Cardiac fibroblast (primary cell): Measurements from ENCODE around the gene KIRREL3.
A peak's percentile ranks its signal among the peaks of the same experiment; 100 is the strongest.

Experiments
- DNase-seq, 2 donors: peaks; one replicate each; pipeline versions ENCODE4 v3.0.0 to v3.0.0-alpha.2; 2010; ENCODE audit warnings: low read depth in 2 of 2
- H3K4me3 ChIP-seq, 2 donors: replicated peaks in 1 of 2; 1 replicate in 1 of 2; 2 replicates in 1 of 2; pipeline ENCODE4 v1.5.1; 2011; ENCODE audit warnings: low read depth in 2 of 2, low read length in 2 of 2, mild to moderate bottlenecking in 2 of 2, moderate library complexity in 1 of 2
- TF ChIP-seq, protein P1 (sequence below): IDR thresholded peaks from one replicate; pipeline ENCODE4 v1.5.1; 2011; ENCODE audit warnings: low read depth, mild to moderate bottlenecking, low read length, inconsistent platforms

The KIRREL3 gene

DNA sequence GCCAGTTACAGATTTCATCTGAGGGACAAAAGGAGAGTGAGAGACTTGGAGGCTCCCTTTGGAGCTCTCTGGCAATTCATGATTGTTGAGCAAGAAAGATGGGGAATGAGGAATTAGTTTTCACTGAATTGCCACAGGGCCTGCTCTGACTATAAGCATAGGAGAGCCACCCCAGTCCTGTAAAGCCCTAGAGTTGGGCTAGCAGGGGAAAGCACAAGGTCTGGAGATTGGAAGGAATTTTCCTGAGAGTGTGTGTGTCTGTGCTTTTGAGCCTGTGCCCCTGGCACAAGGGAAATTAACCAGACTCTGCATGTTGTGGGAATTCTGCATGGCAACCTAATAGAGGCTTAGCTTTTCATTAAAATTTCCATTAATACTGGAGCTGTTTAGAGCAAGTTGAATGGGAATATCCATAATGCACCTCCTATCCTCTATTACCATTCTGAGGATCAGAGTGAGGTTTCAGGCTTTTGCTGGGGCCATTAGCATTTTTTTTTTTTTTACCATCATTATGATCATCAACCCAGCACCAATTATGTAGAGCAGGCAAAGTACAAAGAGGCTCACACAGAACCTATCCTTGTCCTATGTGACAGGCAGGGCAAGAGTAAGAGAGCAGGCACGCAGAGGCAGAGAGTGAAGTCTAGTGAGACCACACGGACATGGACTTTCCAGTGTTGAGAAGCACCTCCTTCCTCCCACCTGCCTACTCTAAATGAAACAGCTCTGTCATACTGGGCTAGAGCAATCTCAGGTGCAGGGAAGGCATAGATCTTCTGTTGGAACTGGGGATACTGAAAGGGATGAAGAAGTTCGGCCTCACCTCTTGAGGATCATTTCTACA lies 336.6 kb downstream of the KIRREL3 start:
- TF ChIP-seq, protein P1, sequence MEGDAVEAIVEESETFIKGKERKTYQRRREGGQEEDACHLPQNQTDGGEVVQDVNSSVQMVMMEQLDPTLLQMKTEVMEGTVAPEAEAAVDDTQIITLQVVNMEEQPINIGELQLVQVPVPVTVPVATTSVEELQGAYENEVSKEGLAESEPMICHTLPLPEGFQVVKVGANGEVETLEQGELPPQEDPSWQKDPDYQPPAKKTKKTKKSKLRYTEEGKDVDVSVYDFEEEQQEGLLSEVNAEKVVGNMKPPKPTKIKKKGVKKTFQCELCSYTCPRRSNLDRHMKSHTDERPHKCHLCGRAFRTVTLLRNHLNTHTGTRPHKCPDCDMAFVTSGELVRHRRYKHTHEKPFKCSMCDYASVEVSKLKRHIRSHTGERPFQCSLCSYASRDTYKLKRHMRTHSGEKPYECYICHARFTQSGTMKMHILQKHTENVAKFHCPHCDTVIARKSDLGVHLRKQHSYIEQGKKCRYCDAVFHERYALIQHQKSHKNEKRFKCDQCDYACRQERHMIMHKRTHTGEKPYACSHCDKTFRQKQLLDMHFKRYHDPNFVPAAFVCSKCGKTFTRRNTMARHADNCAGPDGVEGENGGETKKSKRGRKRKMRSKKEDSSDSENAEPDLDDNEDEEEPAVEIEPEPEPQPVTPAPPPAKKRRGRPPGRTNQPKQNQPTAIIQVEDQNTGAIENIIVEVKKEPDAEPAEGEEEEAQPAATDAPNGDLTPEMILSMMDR: no peak
- H3K4me3 ChIP-seq: no peak overlapping the region
- no peak for DNase-seq

DNA sequence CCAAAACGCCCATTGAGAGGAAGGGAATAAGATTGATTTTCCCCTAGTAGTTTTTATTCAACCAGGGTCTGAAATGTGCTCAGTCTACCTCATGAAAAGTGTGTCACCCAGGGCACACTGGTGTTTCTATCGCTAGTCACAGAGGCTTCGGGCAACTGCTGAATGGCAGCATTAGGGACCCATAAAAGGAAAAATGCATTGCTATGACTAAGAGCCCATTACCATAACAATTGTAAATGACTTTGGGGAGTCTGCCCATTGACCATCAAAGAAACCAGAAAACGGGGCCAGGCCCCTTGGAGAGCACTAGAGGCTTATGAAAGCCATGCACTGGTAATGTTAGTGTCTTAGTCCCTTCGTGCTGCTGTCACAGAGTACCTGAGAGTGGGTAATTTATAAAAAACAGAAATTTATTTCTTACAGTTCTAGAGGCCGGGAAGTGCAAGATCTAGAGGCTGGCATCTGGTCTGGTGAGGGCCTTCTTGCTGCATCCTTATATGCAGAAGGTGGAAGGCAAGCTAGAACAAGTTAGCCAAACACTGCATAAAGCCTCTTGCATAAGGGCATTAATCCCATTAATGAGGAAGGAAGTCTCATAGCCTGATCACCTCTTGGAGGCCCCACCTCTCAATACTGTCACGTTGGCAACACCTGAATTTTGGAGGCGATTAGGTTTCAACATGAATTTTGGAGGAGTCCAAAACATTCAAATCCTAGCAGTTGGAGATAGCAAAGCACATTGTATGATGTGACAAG lies 338.4 kb downstream of the KIRREL3 start:
- no peak overlapping the region for H3K4me3 ChIP-seq
- TF ChIP-seq, protein P1: no peak
- no peak for DNase-seq

DNA sequence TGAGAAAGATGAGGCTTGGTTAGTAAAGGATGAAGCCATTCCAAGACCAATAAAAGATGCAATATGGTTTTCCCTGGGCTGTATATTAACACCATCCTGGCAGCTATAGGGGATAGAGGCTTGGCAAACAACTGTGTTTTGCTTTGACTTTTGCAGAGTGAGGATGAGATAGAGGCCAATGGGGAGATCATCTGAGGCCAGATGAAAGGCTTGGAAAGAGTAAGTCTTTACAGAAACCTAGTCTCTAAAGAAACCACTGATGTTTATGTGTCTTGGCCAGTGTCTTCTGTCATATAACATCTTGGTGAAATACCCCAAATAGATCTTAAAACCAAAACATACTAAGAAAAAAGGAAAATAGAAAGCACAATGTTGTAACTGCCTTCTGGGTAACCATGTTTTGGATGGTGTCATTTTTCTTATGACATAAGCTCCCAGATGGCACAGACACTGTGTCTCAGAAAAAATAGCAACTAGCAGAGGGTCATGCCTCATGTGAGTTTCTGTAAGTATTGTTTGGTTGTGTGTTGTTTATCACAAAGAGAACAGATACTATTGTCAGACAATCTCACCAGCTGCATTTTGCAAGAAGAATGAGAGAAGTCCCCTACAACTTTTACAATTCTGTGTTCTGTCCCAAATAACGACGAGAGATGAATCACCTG lies 339.7 kb downstream of the KIRREL3 start:
- TF ChIP-seq, protein P1: no peak
- DNase-seq: no peak
- H3K4me3 ChIP-seq: no peak overlapping the region

DNA sequence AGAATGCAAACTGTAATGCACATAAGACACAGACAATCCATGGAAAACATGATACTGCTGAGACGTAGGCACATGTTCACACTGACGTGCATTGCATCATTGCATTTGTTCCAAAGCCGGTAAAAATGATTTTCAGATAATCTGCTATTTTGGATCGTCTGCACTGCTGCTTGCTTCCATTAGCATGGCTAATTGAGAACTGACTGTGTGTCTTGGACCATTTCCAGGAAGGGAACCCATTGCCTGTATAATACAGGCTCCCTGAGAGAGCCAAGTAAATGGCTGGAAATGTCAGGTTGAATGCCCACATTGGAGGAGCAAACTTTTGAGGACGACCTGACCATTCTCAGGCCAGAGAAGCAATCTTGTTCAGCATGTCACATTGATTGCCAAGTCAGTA lies 340.2 kb downstream of the KIRREL3 start:
- TF ChIP-seq, protein P1: no peak
- no peak overlapping the region for H3K4me3 ChIP-seq
- DNase-seq: no peak

DNA sequence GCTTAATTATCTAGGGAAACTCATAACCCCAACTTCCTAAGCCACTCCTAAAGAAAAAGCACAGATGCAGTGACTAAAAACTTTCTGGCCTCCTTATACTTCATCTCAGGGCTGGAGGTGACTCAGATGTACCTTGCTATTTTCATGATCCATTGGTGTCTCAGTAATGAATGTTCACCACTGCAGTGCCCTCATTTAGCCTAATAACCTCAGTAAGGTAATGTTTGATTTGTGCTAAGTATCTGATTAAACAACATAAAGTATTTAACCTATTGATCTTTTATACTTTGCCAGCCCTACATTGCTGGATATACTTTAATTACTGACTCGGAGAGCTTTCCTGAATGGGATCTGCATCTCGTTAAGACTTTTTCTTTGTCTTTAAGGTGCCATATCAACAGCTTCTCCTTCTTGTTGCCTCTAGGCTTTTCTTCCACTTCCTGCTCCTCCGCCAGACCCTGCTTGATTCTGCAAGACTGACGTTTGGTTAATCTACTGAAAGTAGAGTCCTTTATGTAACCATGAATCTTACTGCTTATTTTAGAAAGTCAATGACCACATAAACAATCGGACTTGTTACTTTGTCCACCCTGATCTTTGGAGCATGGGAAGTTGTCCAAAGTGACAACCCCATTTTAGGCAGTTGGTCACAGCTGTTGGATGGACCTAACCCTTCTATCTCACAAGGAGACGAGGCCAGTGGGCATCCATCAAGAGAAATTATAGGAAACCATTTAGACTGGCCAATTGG lies 342.1 kb downstream of the KIRREL3 start:
- TF ChIP-seq, protein P1: no peak
- DNase-seq: no peak
- H3K4me3 ChIP-seq: no peak overlapping the region

DNA sequence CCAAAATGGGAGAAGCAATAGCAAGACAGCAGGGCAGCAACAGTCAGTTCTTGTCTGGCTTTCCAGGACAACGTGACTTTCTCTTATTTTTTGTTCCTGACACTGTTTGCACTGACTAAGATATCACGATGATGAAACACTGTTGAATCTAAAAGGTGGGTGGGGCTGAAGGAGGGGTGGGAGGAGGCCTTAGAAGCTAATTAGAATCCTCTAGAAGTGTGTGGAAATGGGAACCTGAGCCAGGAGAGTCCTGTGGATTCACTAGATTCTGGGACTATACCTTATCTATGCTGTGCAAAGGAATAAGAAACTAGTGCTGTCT lies 344.8 kb downstream of the KIRREL3 start:
- TF ChIP-seq, protein P1: no peak
- H3K4me3 ChIP-seq: no peak overlapping the region
- peak; percentile 1 to 7 for DNase-seq
